HG02885 (cell line): Measurements from ENCODE around the gene MYLK4.
"Not testable (repeated sequence)": the region's sequence is repeated elsewhere in the genome, so short reads cannot be mapped to it uniquely, and the experiment has no call there.

Source experiments
- ATAC-seq: cut with Tn5 transposase; IDR thresholded peaks from one replicate; pipeline ENCODE4 v1.9.1; 2021; ENCODE audit warnings: mild to moderate bottlenecking; ENCODE audit not compliant: unreplicated experiment, poor library complexity

Gene MYLK4

DNA sequence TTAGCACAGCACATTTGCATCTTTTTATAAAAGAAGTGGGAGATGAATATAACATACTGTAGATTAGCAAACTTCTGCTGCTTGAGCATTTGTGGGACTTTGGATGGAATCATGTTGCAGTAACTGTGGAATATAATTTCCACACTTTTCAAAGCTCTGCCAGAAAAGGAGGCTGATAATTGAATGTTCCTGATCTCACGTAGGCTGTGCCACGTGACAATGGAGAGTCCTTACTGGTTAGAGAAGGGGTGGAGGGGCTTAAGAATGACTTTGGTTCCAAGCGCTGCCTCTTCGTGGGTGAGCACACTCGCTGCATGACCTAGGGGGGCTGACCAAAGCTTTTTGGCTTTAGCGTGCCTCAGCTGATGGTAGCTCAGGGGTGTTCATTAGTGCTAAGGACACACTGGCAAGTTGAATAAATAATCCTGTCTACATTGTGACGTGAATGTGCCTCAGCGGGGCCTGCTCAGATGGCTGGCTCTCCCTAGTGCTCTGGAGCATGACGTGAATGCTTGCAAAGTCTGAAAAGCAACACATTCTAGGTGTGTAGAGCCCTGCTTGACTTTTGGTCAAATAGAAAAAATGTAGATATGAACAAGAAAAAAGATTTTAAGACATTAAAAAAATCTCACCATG lies 29.5 kb upstream of the MYLK4 start:
- ATAC-seq, result no peak

DNA sequence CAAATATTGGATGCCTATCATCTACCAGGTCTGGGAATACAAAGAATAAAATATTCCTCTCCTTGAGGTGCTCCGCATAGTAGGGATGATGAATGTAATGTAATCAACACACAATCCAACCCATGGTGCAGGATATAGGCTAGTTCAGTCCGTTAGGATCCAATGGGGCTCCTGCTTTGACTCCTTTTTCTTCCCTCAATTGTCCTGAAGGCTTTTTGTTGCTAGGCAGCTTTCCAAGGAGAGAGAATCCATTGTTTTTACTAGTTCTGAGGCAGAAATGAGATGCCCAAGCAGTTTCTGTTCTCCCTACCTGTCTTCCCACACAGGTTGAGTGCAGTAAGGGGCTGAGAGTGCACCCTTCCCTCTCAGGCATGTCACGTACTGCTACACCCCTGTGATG lies 26.5 kb upstream of the MYLK4 start:
- no peak for ATAC-seq

DNA sequence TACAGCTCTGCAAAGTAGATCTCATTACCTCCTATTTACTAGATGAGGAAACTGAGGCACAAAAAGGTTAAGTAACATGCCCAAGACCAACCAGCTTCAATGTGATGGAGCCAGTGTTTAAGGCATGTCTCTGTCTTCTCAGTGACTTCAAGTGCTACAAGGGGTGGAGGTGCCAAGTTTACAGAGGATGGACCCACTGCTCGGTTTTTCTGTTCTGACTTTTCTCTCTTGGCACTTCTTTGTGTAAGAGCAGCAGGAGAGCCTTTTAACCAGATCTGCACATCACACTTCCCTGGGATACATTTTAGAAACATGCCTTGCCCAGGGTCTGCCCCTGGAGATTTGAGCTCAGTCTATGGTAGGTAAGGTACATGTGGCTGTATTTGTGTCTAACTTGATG lies 24.3 kb upstream of the MYLK4 start:
- no peak for ATAC-seq

DNA sequence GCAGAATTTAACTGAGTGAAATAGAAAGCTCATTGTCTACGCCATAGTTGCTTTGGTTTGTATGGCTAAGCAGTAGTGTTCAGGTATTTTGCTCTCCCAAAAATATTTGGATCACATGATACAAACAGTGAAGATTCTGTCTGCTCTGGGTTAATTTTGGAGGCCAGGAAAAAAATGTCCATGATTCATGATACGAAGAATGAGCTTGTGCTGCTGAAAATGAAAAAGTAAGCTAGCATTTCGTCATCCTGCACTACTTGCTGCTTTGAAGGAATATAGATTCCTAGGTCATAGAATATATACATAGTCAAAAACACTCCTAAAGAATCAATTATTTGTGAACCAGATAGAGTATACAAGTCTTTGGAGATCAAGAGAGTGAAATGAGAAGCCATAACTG lies 22.7 kb upstream of the MYLK4 start:
- ATAC-seq, result no peak

DNA sequence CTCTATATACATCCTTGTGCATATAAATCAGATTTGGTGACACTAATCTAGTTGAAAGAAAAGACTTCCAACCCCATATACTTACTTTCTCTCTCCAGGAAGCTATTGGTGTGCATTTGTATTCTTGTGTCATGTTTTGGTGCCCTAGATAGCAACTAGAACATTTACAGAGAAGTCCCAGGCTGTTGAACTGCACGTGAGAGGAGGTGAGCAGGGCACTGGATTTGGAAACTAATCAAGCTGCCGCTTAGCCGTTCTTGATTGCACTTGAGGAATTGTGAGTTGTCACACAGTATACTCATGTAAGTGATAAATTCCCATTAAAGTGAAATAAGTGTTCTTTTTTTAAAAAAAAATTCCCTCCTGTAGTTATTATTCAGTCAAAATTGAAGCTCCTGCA lies 22.1 kb upstream of the MYLK4 start:
- ATAC-seq, result no peak

DNA sequence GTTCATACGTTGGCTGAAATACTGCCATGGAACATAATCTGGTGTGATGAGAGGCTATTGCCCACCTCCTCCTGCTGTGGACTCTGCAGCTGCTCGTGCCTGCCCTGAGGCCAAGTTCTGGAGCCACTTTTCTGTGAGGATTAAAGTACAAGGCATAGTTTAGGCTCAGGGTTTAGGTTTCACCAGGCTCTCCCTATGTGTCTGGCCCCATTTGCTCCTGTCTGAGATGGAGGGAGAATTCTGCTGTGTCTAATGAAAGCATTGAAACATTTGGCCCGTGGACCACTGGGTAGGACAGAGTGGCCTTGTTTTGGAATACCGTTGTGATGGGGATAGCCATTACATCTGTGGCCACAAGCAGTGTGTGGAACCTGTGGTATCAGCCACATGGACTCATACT lies 20.4 kb upstream of the MYLK4 start:
- ATAC-seq, result no peak

DNA sequence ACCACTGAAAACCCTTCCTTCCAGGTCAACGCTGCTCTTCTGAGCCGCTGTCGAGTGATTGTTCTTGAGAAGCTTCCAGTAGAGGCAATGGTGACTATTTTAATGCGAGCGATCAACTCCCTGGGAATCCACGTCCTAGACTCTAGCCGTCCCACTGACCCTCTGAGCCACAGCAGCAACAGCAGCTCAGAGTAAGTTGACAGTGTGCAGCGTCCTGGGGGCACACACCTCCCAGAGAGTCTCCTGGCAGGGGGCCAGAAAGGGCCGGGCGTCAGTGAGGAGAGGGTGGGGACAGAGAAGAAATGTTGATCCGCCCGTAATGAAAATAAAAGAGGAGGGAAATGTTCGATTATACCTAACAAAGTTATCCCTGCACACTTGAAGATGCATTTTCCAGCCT lies 19.4 kb upstream of the MYLK4 start:
- no peak for ATAC-seq

DNA sequence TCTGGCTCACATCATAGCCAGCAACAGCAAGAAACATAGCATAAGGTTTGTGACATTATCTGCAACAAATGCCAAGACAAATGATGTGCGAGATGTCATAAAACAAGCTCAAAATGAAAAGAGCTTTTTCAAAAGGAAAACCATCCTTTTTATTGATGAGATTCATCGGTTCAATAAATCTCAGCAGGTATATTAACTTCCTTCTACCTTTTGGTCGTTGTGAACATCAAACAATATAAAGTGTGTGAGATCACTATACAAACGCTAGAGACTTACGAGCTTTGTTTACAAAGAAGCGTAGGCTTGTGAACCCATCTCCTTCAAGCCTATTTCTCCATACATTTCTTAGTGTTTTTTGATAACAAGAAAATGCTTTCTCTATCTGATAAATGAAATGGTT lies 18.0 kb upstream of the MYLK4 start:
- no peak for ATAC-seq

DNA sequence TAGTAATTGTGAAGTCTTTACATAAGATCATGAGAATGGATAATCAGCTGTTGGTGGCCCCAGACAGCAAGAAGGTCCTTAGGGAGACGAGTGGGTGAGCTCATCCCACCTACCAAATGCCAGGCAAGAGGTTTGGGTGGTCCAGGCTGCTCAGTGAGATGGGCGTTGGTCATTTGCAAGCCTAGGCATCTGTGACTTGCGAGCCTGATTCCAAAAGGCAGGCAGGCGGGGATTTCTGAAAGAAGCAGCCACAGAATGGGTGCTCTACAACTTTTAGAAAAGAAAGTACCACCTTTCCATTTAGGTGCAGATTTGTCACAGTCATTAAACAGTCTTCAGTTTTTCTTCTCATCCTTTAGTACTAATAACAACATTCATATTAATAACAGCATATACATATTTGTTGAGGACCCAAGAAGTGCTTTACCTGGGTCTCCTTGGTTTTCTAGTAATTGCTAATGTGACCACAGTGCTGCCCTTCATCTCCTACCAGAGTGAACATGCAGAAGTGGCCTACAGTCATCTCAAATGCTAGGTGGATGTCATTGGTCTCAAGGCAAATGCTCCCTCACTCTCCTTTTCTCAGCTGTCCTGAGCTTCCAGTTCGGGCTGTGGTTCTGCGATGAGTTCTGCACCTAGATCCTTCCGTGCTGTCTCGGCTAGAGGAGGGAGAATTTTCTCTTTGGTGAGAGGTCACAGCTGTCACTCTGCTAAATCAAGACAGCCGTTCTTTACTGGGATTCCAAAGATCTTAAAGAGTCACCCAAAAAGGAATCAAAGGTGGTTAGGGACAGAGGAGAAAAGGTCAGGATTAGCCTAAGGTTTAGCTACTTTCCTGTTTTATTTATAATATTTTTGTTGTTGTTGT lies 17.2 kb upstream of the MYLK4 start:
- no peak for ATAC-seq

DNA sequence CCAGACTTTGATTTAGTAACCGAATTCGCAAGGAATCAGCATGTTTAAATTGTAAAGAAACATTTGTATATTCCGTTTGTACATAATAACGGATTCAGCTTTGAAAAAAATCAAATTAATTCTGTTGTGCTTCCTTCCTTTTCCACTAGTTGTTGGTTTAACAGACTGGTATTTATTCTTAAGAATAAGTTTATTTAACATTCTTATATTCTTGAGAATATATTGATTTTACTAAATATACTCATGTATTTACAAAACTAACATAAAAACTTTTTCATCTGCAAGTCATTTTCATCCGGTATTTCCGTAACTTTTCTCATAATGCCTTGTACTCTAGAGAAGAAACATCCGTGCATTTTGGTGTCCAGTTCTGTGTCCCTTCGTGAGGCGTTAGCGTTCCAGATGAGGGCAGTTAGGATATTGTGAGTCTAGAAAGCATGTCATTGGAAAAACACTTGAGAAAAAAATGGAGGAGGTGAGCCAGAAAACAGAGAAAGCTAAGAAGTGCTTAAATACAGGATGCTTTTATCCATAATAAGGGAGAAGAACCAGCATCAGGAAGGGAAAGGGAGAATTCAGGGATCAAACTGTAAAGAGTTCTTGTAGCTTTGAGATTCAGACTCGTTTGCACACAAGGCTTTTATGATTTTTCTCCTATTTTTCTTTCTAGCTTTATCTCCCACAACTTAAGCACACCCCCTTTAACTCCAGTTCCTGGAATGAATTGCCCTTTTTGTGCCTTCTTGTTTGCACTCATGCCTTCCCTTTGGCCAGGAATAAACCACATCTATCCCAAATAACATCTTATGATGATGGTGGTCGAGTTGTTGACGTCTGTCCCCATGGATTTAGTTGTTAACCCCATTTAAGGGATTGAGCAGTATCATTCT lies 16.3 kb upstream of the MYLK4 start:
- ATAC-seq, result no peak

DNA sequence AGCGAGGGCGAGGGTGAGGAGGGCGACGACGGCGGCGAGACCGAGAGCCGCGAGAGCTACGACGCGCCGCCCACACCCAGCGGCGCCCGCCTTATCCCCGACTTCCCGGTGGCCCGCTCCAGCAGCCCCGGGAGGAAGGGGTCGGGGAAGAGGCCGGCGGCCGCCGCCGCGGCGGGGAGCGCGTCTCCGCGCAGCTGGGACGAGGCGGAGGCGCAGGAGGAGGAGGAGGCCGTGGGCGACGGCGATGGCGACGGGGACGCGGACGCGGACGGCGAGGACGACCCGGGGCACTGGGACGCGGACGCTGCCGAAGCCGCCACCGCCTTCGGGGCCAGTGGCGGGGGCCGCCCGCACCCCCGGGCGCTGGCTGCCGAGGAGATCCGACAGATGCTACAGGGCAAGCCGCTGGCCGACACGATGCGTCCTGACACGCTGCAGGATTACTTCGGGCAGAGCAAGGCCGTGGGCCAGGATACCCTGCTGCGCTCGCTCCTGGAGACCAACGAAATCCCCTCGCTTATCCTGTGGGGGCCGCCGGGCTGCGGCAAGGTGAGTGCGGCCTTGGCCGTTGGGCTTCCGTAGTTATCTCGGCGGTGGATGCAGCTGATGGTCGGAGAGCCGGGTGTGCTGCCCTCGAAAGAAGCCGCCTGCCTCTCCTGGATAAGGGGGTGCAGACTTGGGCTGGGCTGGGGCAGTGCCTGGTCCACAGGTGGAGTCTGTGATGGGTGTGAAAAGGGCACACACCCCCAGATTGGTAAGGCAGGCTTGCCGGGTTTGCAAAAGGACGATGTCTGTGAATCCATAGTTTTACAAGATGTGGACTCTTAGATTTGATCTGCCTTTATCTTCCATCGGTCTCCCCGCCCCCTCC lies 15.4 kb upstream of the MYLK4 start:
- ATAC-seq, result peak; percentile 17

DNA sequence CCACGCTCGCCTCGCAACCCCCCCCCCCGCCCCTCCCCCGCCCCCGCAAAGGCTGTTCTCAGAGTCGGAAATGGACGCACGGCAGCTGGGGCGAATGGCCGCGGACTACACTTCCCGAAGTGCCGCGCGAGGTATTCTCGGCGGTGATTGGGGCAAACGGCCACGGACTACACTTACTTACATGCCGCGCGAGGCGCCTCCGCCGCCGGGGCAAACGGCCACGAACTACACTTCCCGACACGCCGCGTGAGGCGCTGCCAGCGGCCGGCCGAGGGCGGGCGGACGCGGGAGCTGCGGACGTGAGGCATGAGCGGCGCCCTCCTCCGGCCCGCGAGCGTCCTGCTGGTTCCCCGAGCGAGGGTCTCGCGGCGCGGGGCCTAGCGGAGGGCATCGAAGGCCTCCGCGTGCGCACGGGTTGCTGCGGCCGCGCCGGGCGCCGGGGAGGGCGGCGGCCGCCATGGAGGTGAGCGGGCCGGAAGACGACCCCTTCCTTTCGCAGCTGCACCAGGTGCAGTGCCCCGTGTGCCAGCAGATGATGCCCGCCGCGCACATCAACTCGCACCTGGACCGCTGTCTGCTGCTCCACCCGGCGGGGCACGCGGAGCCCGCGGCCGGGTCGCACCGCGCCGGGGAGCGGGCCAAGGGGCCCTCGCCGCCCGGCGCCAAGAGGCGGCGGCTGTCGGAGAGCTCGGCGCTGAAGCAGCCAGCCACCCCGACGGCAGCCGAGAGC lies 14.6 kb upstream of the MYLK4 start, which contains the start of gene WRNIP1:
WRNIP1 (plus strand) TSS at position 228 of the 730 bp plus-strand sequence; CDS start at position 458, 230 bp downstream.
- peak; percentile 88 for ATAC-seq

DNA sequence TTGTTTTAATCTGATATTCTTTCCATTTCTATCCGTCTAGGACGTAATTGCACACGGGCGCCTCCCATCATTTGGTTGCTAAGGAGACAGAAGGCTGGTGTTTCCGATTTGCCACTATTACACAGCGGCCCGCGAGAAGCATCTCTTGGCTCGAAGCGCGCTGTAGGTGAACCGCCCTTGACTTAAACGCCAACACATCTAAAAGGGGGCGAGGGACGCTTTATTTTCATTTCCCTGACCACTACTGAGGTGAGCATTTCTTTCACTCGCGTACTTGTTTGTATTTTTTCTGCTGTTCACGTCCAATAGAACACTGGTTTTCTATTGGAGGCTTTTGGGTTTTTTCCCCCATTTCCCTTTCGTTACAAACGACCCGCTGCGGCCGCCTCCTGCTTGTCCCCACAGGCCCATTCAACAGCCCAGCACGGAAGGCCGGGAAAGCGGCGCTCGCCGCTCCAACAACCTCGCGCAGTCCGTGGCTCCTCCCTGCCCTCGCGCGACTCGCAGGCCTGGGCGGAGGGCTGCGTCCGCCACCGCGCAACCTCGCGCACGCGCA lies 14.0 kb upstream of the MYLK4 start:
- peak; percentile 60 for ATAC-seq

DNA sequence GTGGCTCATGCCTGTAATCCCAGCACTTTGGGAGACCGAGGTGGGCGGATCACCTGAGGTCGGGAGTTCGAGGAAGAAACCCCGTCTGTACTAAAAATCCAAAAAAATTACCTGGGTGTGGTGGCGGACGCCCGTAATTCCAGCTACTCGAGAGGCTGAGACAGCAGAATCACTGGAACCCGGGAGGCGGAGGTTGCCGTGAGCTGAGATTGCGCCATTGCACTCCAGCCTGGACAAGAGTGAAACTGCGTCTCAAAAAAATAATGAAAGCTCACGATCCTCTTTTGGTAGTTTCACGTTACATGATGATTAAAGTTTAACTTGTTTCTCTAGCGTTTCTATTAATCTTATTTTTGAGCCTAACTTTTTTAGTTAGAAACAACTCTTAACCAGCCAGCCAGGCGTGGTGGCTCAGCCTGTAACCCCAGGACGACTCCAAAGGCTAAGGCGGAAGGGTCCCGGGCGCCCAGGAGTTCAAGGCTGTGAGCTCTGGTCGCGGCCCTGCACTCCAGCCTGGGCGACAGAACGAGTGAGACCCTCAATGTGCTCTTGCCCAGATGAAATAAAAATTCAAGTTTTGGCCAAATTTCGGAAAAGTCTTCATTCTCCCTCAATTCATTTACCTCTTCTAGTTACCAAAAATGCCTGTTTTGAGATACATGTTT lies 13.3 kb upstream of the MYLK4 start:
- ATAC-seq, result no peak

DNA sequence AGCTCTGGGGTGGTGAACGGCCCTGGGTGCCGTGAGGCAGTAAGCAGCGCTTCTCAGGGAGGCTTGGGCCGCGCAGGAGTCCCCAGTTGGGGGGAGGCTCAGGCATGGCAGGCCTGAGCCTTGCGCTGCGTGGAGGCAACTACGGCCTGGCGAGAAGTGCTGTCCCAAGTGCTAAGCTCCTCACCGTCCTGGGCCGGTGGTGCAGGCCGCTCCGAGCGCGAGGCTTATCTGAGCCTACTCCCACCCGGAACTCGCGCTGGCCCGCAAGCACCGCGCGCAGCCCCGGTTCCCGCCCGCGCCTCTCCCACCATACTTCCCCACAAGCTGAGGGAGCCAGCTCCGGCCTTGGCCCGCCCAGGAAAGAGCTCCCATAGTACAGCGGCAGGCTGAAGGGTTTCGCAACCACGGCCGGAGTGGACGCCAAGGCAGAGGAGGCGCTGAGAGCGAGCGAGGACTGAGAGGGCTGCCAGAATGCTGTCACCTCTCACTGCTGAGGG lies 12.7 kb upstream of the MYLK4 start:
- ATAC-seq, result no peak

DNA sequence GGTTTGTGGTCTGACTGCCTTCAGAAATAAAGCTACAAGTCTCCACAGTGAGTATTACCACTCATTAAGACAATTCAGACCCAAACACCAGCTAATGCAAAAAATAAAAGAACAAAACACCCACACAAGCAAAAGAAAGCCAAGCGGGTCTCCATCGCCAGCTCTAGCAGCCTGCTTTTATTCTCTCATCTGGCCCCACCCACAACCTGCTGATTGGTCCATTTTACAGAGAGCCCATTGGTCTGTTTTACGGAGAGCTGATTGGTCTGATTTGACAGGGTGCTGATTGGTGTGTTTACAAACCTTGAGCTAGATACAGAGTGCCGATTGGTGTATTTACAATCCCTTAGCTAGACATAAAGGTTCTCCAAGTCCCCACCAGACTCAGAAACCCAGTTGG lies 12.1 kb upstream of the MYLK4 start:
- not testable (repeated sequence) for ATAC-seq

DNA sequence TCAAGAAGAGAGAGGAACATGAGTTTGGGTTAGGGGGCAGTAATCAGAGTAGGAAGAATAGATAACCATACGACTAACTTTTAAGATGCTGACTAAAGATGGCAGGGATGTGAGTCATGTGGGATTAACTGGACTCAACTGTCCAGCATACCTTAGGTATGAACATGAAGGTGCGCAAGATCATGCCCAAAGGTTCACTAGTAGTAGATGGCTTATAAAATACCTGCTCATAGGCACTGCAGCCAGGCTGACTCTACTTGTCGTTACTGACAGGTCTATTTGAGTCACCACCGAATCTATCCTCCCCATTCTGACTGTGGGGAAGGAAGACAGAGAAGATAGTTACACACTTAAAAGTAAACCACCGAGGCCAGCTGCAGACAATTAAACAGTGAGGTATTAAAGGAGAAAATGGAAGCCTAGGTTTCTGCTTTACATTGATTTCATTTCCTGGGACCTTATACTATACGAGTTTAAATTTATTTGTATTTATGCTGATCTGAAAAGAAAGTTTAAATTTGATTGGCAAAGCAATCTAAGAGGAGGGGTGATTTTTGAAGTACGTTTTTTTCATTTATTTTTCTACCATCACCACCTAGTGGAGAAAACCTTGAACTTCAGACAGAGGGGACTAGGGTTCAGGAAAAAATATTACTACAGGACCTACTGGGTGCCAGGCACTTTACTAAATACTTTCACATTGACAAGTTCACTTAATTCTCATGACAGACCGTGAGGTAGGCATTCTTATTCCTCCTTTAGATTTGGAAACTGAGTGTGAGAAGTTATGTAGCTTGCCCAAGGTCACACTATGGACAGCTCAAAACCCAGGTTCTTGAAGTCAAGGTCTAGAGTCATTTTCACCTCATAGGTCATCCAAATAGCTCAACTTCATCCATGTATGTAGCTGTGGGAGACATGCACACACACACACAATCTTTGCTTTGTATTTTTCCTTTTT lies 10.4 kb upstream of the MYLK4 start:
- ATAC-seq, result no peak
